BJ (cell line): ENCODE measurements around the gene PPP1R3E. TPM values are rescaled to one million over a fixed set of nuclear protein-coding genes. Genes with fewer than 3 reads are reported as not detected.

ENCODE experiments used
- CTCF ChIA-PET: fragments of 350-600 bp; formaldehyde crosslinking; extraction: SDS; loops from one replicate; lab custom pipeline; 2021; ENCODE audit warnings: antibody characterized with exemption, inconsistent platforms; lab: Yijun Ruan, JAX
- POLR2A ChIA-PET: fragments of 300-600 bp; sonication (Branson Sonifier 250); formaldehyde crosslinking; extraction: SDS; loops from one replicate; lab custom pipeline; 2021; ENCODE audit warnings: antibody characterized with exemption; lab: Charles Lee
- DNase-seq: peaks from one replicate; pipeline ENCODE4 v3.0.0-alpha.2; 2011; ENCODE audit warnings: low read depth
- H3K27me3 ChIP-seq: 2 replicates; pipeline ENCODE4 v1.6.0; 2011; ENCODE audit warnings: low read length; ENCODE audit not compliant: control insufficient read depth, insufficient read depth
- H3K36me3 ChIP-seq: 2 replicates; pipeline ENCODE4 v1.5.1; 2011; ENCODE audit warnings: low read length; ENCODE audit not compliant: control insufficient read depth, insufficient read depth
- H3K4me3 ChIP-seq: 2 replicates; pipeline ENCODE4 v1.5.1; 2011; ENCODE audit warnings: low read depth, mild to moderate bottlenecking, control low read depth, low read length
- CTCF ChIP-seq: IDR thresholded peaks from 2 replicates; pipeline ENCODE4 v1.5.1; 2011; ENCODE audit warnings: low read depth, mild to moderate bottlenecking, control low read depth, inconsistent platforms, low read length, moderate library complexity; ENCODE audit not compliant: insufficient read depth
- polyA plus RNA-seq: library from polyadenylated mRNA; depleted of rRNA; stranded (reverse); fragments of >200 nt; gene quantifications from 2 replicates; pipeline ENCODE4 v1.2.3, GENCODE V29; 2011

PPP1R3E gene
- polyA plus RNA-seq, 1 experiment = 2.8 TPM

- Histone ChIP-seq H3K4me3 (peak within 1 kb of the TSS; percentile 91), H3K36me3 (peaks cover 22% of the 10 kb centered on the region), H3K27me3 (no peaks in the 10 kb centered on the region)
- DNase-seq = peak; percentile 37
- POLR2A ChIA-PET = interaction anchor here (0.6 to 1.0 kb wide), 4 partner anchors 10 to 172 kb away, joined by 3 to 10 read pairs (median 6); partner anchors contain the start of gene PABPN1
- TF ChIP-seq CTCF = no peak
- CTCF ChIA-PET = interaction anchor here (0.5 to 1.8 kb wide), 8 partner anchors 9 to 243 kb away, joined by 3 to 7 read pairs (median 3); no protein-coding TSS in a partner anchor
Measured at GRCh38 chr14:23306412-23307145, 3.9 kb upstream of the PPP1R3E start, which contains the start of gene BCL2L2. Gene BCL2L2, plus strand, starts transcription at chr14:23306833. Its CDS starts 935 bp downstream, at chr14:23307768.

- CTCF ChIA-PET = interaction anchor here (0.9 to 1.9 kb wide), 11 partner anchors 9 to 1140 kb away, joined by 3 to 7 read pairs (median 3); partner anchors contain the start of genes CDH24, PABPN1 and SDR39U1
Measured at GRCh38 chr14:23301969-23302289, 730 bp downstream of the PPP1R3E start.

GRCh38 chr14:23301288-23301968, 1.2 kb downstream of the PPP1R3E start:
- POLR2A ChIA-PET = interaction anchor here (0.7 to 1.0 kb wide), 3 partner anchors 15 to 1035 kb away, joined by 3 to 6 read pairs (median 3); partner anchors contain the start of genes HOMEZ and PABPN1
- Histone ChIP-seq H3K4me3 (peak overlapping the region; percentile 49), H3K27me3 (no peaks in the 10 kb centered on the region), H3K36me3 (peaks cover 1% of the 10 kb centered on the region; the same call in 1 of the 2 replicates)
- DNase-seq = peak; percentile 90
- peak; percentile 65 for TF ChIP-seq CTCF
- CTCF ChIA-PET = interaction anchor here (0.6 to 2.3 kb wide), 19 partner anchors 9 to 1141 kb away, joined by 3 to 13 read pairs (median 4); partner anchors contain the start of genes HOMEZ and SDR39U1

More at GRCh38 chr14:23301969-23302289, 730 bp downstream of the PPP1R3E start:
- TF ChIP-seq CTCF = no peak
- Histone ChIP-seq H3K27me3 (no peaks in the 10 kb centered on the region), H3K36me3 (peaks cover 1% of the 10 kb centered on the region; the same call in 1 of the 2 replicates), H3K4me3 (peak overlapping the region; percentile 49)
- DNase-seq = no peak
- POLR2A ChIA-PET = no interaction called here

GRCh38 chr14:23300687-23301223, 1.9 kb downstream of the PPP1R3E start:
- no peak for DNase-seq
- TF ChIP-seq CTCF = no peak
- Histone ChIP-seq H3K4me3 (peak overlapping the region; percentile 46), H3K36me3 (peaks cover 1% of the 10 kb centered on the region; the same call in 1 of the 2 replicates), H3K27me3 (no peaks in the 10 kb centered on the region)
- POLR2A ChIA-PET = interaction anchor here (0.6 to 1.0 kb wide), 4 partner anchors 15 to 1035 kb away, joined by 3 to 6 read pairs (median 4); partner anchors contain the start of genes HOMEZ and PABPN1
- CTCF ChIA-PET = interaction anchor here (0.6 to 2.3 kb wide), 15 partner anchors 9 to 1142 kb away, joined by 3 to 13 read pairs (median 4); partner anchors contain the start of genes HOMEZ and SDR39U1
